PFSK-1 (cell line): ENCODE measurements around the gene USP34.

Source experiments
- FOXP2 ChIP-seq: optimal IDR thresholded peaks from 2 replicates; pipeline ENCODE3; 2011; ENCODE audit warnings: borderline replicate concordance, control low read depth, inconsistent platforms; ENCODE audit not compliant: insufficient read depth; ENCODE audit errors: extremely low read length, extremely low read depth
- POLR2AphosphoS5 ChIP-seq: IDR thresholded peaks from 2 replicates; pipeline ENCODE4 v1.6.1; 2012; ENCODE audit warnings: low read depth, mild to moderate bottlenecking, control low read depth, low read length, moderate library complexity
- SIN3A ChIP-seq: IDR thresholded peaks from 2 replicates; pipeline ENCODE4 v1.6.1; 2012; ENCODE audit warnings: mild to moderate bottlenecking, low read length, moderate library complexity, borderline replicate concordance; ENCODE audit not compliant: insufficient read depth
- TAF1 ChIP-seq: IDR thresholded peaks from 2 replicates; pipeline ENCODE4 v1.6.1; 2012; ENCODE audit warnings: low read length, control low read depth, borderline replicate concordance; ENCODE audit not compliant: insufficient read depth
- TF ChIP-seq, protein P1 (sequence below), 2 experiments: IDR thresholded peaks; 2 replicates each; pipeline versions ENCODE4 v1.6.1 to v1.8.0; 2011 to 2012; ENCODE audit warnings: low read depth in 2 of 2, low read length in 2 of 2, control low read depth in 1 of 2, inconsistent platforms in 1 of 2, mild to moderate bottlenecking in 1 of 2, moderate library complexity in 1 of 2; ENCODE audit not compliant: insufficient read depth in 1 of 2

The USP34 gene

DNA sequence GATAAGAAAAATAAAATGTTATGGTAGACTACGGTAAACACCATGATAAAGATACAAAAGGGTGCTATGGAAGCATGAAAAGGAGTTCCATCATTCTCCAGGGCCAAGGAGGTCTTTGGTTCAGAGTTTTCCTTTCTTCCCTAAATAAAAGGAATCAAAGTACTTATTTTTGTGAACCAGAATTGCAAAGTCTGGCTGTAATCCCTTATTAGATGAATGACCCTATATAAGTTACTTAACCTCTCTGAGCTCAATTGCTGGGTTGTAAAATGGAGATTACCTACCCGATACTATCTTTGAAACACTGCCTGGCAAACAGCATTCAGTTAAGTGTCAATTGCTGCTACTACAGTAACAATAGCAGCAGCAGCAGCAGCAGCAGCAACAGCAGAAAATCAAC lies 218.9 kb downstream of the USP34 start:
- TF ChIP-seq SIN3A = no peak
- TF ChIP-seq FOXP2 = no peak
- TF ChIP-seq POLR2AphosphoS5 = no peak
- TF ChIP-seq, protein P1, sequence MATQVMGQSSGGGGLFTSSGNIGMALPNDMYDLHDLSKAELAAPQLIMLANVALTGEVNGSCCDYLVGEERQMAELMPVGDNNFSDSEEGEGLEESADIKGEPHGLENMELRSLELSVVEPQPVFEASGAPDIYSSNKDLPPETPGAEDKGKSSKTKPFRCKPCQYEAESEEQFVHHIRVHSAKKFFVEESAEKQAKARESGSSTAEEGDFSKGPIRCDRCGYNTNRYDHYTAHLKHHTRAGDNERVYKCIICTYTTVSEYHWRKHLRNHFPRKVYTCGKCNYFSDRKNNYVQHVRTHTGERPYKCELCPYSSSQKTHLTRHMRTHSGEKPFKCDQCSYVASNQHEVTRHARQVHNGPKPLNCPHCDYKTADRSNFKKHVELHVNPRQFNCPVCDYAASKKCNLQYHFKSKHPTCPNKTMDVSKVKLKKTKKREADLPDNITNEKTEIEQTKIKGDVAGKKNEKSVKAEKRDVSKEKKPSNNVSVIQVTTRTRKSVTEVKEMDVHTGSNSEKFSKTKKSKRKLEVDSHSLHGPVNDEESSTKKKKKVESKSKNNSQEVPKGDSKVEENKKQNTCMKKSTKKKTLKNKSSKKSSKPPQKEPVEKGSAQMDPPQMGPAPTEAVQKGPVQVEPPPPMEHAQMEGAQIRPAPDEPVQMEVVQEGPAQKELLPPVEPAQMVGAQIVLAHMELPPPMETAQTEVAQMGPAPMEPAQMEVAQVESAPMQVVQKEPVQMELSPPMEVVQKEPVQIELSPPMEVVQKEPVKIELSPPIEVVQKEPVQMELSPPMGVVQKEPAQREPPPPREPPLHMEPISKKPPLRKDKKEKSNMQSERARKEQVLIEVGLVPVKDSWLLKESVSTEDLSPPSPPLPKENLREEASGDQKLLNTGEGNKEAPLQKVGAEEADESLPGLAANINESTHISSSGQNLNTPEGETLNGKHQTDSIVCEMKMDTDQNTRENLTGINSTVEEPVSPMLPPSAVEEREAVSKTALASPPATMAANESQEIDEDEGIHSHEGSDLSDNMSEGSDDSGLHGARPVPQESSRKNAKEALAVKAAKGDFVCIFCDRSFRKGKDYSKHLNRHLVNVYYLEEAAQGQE (IDR thresholded peaks at IDR 0.05; ENCODE audit: insufficient read depth in 1 of 2, low read depth in 2 of 2, low read length in 2 of 2) = no peak
- no peak for TF ChIP-seq TAF1

- TF ChIP-seq SIN3A = no peak
- TF ChIP-seq FOXP2 = no peak
- TF ChIP-seq TAF1 = no peak
- TF ChIP-seq POLR2AphosphoS5 = no peak
- TF ChIP-seq, protein P1 (IDR thresholded peaks at IDR 0.05; ENCODE audit: insufficient read depth in 1 of 2, low read depth in 2 of 2, low read length in 2 of 2) = no peak
Measured at GRCh38 chr2:61249521-61250071, 221.3 kb downstream of the USP34 start.

GRCh38 chr2:61247204-61247812 lies 223.6 kb downstream of the USP34 start:
- TF ChIP-seq TAF1 = no peak
- no peak for TF ChIP-seq FOXP2
- TF ChIP-seq, protein P1 (IDR thresholded peaks at IDR 0.05; ENCODE audit: insufficient read depth in 1 of 2, low read depth in 2 of 2, low read length in 2 of 2) = no peak
- TF ChIP-seq SIN3A = no peak
- TF ChIP-seq POLR2AphosphoS5 = no peak

DNA sequence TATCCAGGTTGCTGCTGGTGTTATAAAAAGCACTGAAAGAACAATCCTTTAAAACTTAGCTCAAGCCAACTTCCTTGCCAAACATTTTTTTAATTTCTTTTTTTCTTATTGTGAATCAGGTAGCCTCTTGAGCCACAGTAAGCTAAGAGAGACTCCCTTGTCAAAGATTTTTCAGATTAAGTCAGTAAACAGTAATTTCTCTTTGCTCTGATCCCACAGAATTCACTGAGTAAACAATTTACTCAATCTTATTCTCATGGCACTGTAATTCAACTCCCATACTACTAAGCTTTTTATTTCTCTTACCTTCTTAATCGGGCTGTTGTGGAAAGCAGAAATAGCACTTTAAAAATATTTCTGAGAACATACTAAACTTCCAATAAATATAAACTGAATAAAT lies 226.2 kb downstream of the USP34 start:
- TF ChIP-seq POLR2AphosphoS5 = no peak
- no peak for TF ChIP-seq FOXP2
- no peak for TF ChIP-seq TAF1
- TF ChIP-seq SIN3A = no peak
- TF ChIP-seq, protein P1 (IDR thresholded peaks at IDR 0.05; ENCODE audit: insufficient read depth in 1 of 2, low read depth in 2 of 2, low read length in 2 of 2) = no peak

DNA sequence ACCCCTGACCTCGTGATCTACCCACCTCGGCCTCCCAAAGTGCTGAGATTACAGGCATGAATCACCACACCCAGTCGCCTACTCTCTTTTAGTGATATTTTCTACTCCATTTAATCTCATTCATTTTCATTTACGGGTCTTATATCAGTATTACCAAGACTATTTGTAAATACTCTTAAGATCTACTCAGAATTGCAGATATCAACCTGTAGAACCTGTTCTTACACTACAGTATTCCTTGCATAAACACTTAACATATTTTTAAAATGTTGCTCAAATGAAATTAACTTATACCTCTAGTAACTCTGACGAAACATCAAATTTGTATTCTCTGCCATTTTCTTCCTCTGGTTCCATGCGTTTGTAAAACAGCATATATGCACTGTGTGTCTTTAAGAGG lies 229.6 kb downstream of the USP34 start:
- no peak for TF ChIP-seq FOXP2
- TF ChIP-seq SIN3A = no peak
- TF ChIP-seq TAF1 = no peak
- TF ChIP-seq POLR2AphosphoS5 = no peak
- TF ChIP-seq, protein P1 (IDR thresholded peaks at IDR 0.05; ENCODE audit: insufficient read depth in 1 of 2, low read depth in 2 of 2, low read length in 2 of 2) = no peak
